Esophagus squamous epithelium (tissue), 5 donors: ENCODE measurements around the gene RNF6. TPM values are rescaled to one million over a fixed set of nuclear protein-coding genes. Genes with fewer than 3 reads are reported as not detected.

Experiments used
- DNase-seq: peaks from one replicate; lab custom pipeline; 2025; lab: John Stamatoyannopoulos, UW
- H3K27ac ChIP-seq, 4 donors: fragments of 200-600 bp; sonication (generic); one replicate each; pipeline ENCODE4 v1.5.1; 2016 to 2019; ENCODE audit warnings: mild to moderate bottlenecking in 1 of 4
- H3K27me3 ChIP-seq, 4 donors: fragments of 200-600 bp; sonication (generic); 1 replicate in 3 of 4; 2 replicates in 1 of 4; pipeline versions ENCODE4 v1.5.1 to v1.6.0; 2017 to 2021; ENCODE audit warnings: antibody characterized with exemption in 1 of 4
- H3K36me3 ChIP-seq, 3 donors: fragments of 200-600 bp; sonication (generic); one replicate each; pipeline ENCODE4 v1.5.1; 2016 to 2019
- H3K4me1 ChIP-seq, 3 donors: fragments of 200-600 bp; sonication (generic); one replicate each; pipeline ENCODE4 v1.5.1; 2017 to 2019
- H3K4me3 ChIP-seq, 4 donors: fragments of 200-600 bp; sonication (generic); 1 replicate in 3 of 4; 2 replicates in 1 of 4; pipeline ENCODE4 v1.5.1; 2016 to 2019; ENCODE audit warnings: mild to moderate bottlenecking in 2 of 4, moderate library complexity in 1 of 4
- H3K9me3 ChIP-seq, 3 donors: fragments of 200-600 bp; sonication (generic); one replicate each; pipeline ENCODE4 v1.5.1; 2016 to 2019
- POLR2A ChIP-seq, 4 donors: fragments of 450-650 bp; IDR thresholded peaks; one replicate each; pipeline ENCODE4 v1.6.1; 2017; ENCODE audit warnings: antibody characterized with exemption in 4 of 4, mild to moderate bottlenecking in 4 of 4, moderate library complexity in 3 of 4
- WGBS, 2 donors: methylation state at CpG; one replicate each; pipeline ENCODE4 v1.1.5; 2018; 5-methylcytosine and 5-hydroxymethylcytosine counted together
- intact Hi-C: fragments of 100-400 bp; cut with DNase I; formaldehyde crosslinking; loops from one replicate; pipeline ENCODE4 v1.15.0; 2022
- total RNA-seq, 4 donors: library from RNA; depleted of rRNA; stranded (reverse); fragments of >200 nt; gene quantifications; one replicate each; pipeline ENCODE4 v1.1.0, GENCODE V29; 2016
- TF ChIP-seq, protein P1 (sequence below), 6 experiments: fragments of 450-650 bp in 4 of 6; fragments of 200-600 bp in 2 of 6; sonication (generic) in 2 of 6; IDR thresholded peaks; one replicate each; pipeline ENCODE4 v1.5.1; 2016 to 2019; ENCODE audit warnings: antibody characterized with exemption in 6 of 6, mild to moderate bottlenecking in 4 of 6, moderate library complexity in 4 of 6
- donor health status: DM: yes; HTN: yes; CAD: no.

RNF6 gene
- total RNA-seq, 4 donors from 2014 or later: 23.4 to 41.4 (median 29.6) TPM

DNA sequence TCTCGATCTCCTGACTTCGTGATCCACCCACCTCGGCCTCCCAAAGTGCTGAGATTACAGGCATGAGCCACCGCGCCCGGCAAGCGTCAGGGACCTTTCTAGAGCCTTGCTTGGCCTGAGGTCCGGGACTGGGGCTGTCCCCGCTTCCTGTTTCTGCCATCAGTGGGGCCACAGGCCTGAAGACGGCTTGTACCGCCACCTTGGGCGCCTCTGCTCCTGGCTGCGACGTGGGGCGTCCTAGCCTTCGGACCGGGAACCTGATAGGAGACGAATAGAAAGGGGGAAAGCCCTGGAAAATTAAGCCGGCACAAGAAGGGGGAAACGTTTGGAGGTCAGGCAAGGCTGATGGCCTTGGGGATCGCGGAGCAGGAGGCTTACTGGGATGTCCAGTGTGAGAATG lies 35.1 kb downstream of the RNF6 start:
- peaks cover 6 to 15% (median 6%) of the 10 kb centered on the region in 3 donors for H3K4me1 ChIP-seq
- H3K9me3 ChIP-seq: no peaks in the 10 kb centered on the region
- peaks cover 0 to 5% (median 0%) of the 10 kb centered on the region in 3 donors for H3K36me3 ChIP-seq
- H3K27me3 ChIP-seq: no peaks in the 10 kb centered on the region
- peak overlapping the region; percentile 44 to 75 (median 63) for H3K4me3 ChIP-seq
- WGBS, 2 donors: 49 to 74% methylated on average over 5 to 6 of the region's 22 CpGs
- intact Hi-C loops: loop anchor here (5.0 kb wide), 1 partner anchor 370 kb away; the partner anchor contains the start of gene WASF3
- H3K27ac ChIP-seq: peak overlapping the region; percentile 54 to 82 (median 70)
- DNase-seq: no peak
- TF ChIP-seq, protein P1, sequence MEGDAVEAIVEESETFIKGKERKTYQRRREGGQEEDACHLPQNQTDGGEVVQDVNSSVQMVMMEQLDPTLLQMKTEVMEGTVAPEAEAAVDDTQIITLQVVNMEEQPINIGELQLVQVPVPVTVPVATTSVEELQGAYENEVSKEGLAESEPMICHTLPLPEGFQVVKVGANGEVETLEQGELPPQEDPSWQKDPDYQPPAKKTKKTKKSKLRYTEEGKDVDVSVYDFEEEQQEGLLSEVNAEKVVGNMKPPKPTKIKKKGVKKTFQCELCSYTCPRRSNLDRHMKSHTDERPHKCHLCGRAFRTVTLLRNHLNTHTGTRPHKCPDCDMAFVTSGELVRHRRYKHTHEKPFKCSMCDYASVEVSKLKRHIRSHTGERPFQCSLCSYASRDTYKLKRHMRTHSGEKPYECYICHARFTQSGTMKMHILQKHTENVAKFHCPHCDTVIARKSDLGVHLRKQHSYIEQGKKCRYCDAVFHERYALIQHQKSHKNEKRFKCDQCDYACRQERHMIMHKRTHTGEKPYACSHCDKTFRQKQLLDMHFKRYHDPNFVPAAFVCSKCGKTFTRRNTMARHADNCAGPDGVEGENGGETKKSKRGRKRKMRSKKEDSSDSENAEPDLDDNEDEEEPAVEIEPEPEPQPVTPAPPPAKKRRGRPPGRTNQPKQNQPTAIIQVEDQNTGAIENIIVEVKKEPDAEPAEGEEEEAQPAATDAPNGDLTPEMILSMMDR (IDR thresholded peaks at IDR 0.05): no peak
- TF ChIP-seq POLR2A (IDR thresholded peaks at IDR 0.05): no peak

DNA sequence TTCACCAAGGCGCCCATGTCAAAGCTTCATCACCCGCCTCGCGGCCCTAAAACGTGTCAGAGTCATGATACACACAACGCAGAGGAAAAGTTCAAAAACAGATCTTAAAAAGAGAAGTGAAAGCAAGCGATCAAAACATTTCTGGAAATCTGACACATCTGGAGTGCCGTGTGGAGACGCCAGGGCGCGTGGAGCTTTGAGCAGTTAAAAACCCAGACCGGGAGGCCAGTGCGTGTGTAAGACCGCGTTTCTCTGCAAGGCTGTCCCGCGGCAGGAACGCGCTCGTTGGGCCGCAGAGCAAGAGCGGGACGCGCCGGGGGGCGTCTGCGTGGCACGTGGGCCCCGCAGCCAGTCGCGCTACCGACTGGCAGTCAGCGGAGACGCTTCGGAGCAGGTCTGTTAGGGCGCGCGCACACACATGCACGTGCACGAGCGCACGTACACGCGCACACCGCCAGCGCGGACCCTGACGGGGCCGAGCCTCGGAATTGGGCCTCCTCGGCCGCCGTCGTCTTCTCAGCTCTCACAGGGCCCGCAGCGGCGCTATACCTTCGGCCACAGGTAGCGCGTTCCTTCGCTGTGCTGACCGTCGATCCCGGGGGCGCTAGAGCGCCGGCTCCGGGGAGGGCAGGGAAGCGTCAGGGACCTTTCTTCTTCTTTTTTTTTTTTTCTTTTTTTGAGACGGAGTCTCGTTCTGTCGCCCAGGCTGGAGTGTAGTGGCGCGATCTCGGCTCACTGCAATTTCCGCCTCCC lies 35.8 kb downstream of the RNF6 start:
- Histone ChIP-seq H3K9me3 (no peaks in the 10 kb centered on the region), H3K4me3 (peak overlapping the region; percentile 44 to 75 (median 63)), H3K27me3 (no peaks in the 10 kb centered on the region), H3K4me1 (peaks cover 6 to 15% (median 6%) of the 10 kb centered on the region in 3 donors), H3K27ac (peak overlapping the region; percentile 54 to 82 (median 80)), H3K36me3 (peaks cover 0 to 5% (median 0%) of the 10 kb centered on the region in 3 donors)
- intact Hi-C loops: loop anchor here (5.0 kb wide), 1 partner anchor 371 kb away; the partner anchor contains the start of gene WASF3
- peak in 2 of 4 donors; percentile 17 to 44 for TF ChIP-seq POLR2A (IDR thresholded peaks at IDR 0.05)
- TF ChIP-seq, protein P1 (IDR thresholded peaks at IDR 0.05): peak in 5 of 6 experiments; percentile 19 to 70 (median 41)
- 0% methylated on average over 21 to 51 of the region's 76 CpGs for WGBS, 2 donors
- peak; percentile 59 for DNase-seq

DNA sequence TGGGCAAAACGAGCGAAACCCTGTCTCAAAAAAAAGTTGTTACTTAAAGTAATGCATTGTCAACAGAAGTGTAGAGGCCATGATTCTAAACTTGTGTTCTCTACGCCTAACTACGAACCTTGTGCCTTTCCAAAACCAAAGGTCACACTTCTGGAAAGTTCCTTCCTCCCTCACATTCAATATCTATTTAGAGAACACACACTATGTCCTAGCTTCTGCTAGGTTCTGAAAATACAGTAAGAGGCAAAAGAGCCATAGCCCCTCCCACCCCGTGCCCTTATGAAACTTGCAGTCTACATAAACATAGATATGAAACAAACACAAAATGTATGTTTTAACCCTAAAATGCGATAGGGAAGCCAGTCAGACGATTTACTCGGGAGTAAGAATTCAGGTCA lies 36.4 kb downstream of the RNF6 start:
- intact Hi-C loops: loop anchor here (5.0 kb wide), 1 partner anchor 372 kb away; the partner anchor contains the start of gene WASF3
- Histone ChIP-seq H3K27ac (peak overlapping the region; percentile 54 to 82 (median 80)), H3K36me3 (peaks cover 0 to 5% (median 0%) of the 10 kb centered on the region in 3 donors), H3K27me3 (no peaks in the 10 kb centered on the region), H3K4me3 (peak overlapping the region; percentile 44 to 75 (median 63)), H3K4me1 (peaks cover 6 to 15% (median 6%) of the 10 kb centered on the region in 3 donors), H3K9me3 (no peaks in the 10 kb centered on the region)
- 33 to 34% methylated on average over 8 of the region's 8 CpGs for WGBS, 2 donors
- no peak for TF ChIP-seq POLR2A (IDR thresholded peaks at IDR 0.05)
- TF ChIP-seq, protein P1 (IDR thresholded peaks at IDR 0.05): no peak
- DNase-seq: no peak

DNA sequence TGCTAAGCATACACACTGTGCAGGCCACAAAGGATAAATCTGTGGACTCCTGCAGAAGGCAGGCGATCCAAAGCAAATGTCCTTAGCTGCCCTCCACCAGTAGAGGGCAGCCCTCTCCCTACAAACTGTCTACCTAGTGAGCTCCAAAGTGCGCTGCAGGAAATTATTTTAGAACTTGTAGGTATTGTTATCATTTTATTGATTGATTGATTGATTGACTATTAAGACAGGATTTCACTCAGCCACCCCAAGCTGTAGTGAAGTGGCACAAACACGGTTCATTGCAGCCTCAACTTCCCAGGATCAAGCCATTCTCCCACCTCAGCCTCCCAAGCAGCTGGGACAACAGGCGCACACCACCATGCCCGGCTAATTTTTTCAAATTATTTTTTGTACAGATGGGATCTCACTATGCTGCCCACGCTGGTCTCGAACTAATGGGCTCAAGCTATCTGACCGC lies 37.3 kb downstream of the RNF6 start:
- peak; percentile 4 for DNase-seq
- Histone ChIP-seq H3K9me3 (no peaks in the 10 kb centered on the region), H3K4me3 (no peak overlapping the region), H3K36me3 (no peaks in the 10 kb centered on the region), H3K27me3 (no peaks in the 10 kb centered on the region), H3K27ac (no peak overlapping the region), H3K4me1 (peaks cover 6 to 15% (median 6%) of the 10 kb centered on the region in 3 donors)
- intact Hi-C loops: loop anchor here (5.0 kb wide), 2 partner anchors 312 to 372 kb away; partner anchors contain the start of gene WASF3
- TF ChIP-seq, protein P1 (IDR thresholded peaks at IDR 0.05): peak; percentile 54 to 87 (median 82)
- TF ChIP-seq POLR2A (IDR thresholded peaks at IDR 0.05): no peak
- WGBS, 2 donors: 51 to 55% methylated on average over 8 of the region's 8 CpGs

DNA sequence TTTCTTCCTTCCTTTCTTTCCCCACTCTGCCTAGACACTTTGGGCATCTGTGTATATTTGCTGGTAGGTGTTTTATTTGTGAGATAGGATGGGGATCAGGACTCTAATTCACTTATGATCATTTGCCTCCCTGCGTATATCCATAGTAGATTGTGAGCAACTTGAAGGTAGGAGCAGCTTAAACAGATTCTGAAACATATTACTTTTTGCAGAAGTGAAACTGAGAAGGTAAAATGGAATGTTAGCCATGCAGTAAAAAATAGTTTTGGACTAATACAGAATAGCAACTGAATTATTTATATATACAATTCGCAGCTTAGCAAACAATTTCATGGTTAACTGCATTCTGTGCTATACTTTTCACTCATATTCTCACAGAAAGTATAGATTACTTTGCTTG lies 38.7 kb downstream of the RNF6 start:
- Histone ChIP-seq H3K4me3 (no peak overlapping the region), H3K4me1 (peaks cover 6 to 15% (median 6%) of the 10 kb centered on the region in 3 donors), H3K9me3 (no peaks in the 10 kb centered on the region), H3K27ac (no peak overlapping the region), H3K27me3 (no peaks in the 10 kb centered on the region), H3K36me3 (no peaks in the 10 kb centered on the region)
- TF ChIP-seq, protein P1 (IDR thresholded peaks at IDR 0.05): no peak
- 81 to 90% methylated on average over 2 of the region's 2 CpGs for WGBS, 2 donors
- DNase-seq: no peak
- intact Hi-C loops: loop anchor here (5.0 kb wide), 1 partner anchor 314 kb away; no protein-coding TSS in a partner anchor
